Activated CD4-positive, CD25-positive, alpha-beta regulatory T cell treated with anti-CD3 and anti-CD28 coated beads, Interleukin-2, amount 50 U/mL, for 72 hours (primary cell): ENCODE measurements around the gene ERVMER34-1.

Source experiments
- DNase-seq: peaks from one replicate; pipeline ENCODE4 v3.0.0; 2021

The ERVMER34-1 gene, protein sequence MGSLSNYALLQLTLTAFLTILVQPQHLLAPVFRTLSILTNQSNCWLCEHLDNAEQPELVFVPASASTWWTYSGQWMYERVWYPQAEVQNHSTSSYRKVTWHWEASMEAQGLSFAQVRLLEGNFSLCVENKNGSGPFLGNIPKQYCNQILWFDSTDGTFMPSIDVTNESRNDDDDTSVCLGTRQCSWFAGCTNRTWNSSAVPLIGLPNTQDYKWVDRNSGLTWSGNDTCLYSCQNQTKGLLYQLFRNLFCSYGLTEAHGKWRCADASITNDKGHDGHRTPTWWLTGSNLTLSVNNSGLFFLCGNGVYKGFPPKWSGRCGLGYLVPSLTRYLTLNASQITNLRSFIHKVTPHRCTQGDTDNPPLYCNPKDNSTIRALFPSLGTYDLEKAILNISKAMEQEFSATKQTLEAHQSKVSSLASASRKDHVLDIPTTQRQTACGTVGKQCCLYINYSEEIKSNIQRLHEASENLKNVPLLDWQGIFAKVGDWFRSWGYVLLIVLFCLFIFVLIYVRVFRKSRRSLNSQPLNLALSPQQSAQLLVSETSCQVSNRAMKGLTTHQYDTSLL

DNA sequence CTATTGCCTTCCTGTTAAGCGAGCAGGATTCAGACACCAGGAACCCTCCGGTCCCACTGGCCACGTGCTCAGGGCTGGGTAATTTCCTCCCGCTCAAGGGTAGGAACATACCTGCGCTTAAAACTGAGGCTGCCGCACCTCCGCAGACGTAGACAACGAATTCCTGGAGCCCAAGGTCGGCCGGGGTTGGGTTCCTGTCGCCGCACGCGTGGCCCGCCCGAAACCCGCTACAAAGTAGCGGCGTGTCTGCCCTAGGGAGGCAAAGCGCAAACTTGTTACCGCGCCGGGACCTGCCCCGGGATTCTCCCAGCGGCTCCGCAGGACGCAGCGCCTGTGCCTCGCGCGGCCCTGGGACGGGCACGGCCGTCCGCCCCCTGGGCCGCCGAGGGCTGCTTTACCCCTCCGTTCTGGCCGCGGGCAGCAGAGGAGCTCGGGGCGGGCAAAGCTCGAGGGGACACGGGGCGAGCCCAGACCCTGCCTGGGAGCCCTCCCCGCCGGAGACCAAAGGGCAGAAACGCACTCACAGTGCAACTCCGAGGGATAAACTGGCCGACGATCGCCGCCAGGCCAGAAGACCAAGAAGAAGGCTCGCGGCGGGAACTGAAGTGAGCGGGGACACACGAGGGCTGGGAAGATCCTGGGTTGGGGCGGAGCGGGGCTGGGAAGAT is at the start of gene ERVMER34-1:
Gene ERVMER34-1 (minus strand): TSS at position 607 of the 668 bp plus-strand sequence. CDS start 5,905 bp downstream, outside the sequence.
- DNase-seq: no peak

DNA sequence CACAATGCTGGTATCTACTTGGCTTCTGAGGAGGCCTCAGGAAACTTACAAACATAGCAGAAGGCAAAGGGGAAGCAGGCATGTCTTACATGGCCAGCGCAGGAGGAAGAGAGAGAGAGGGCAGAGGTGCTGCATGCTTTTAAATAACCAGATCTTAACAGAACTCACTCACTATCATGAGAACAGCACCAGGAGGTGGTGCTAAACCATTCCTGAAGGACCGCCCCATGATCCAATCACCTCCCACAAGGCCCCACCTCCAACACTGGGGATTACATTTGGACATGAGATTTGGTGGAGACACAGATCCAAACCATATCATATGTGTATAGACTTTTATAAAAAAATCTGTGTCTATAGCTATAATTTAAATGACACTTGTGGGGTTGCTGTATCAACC is 48.6 kb upstream of the ERVMER34-1 start:
- DNase-seq: no peak

DNA sequence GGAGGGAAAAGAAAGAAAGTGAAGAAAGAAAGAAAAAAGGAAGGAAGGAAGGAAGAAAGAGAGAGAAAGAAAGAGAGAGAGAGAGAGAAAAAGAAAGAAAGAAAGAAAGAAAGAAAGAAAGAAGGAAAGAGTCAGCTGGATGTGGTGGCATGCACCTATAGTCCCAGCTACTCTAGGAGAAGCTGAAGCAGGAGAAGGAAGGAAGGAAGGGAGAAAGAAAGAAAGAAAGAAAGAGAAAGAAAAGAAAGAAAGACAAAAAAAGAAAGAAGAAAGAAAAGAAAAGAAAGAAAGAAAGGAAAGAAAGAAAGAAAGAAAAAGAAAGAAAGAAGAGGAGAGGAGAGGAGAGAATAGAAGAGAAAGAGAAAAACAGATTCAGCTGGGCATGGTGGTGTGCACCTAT is 44.3 kb upstream of the ERVMER34-1 start:
- DNase-seq: no peak

DNA sequence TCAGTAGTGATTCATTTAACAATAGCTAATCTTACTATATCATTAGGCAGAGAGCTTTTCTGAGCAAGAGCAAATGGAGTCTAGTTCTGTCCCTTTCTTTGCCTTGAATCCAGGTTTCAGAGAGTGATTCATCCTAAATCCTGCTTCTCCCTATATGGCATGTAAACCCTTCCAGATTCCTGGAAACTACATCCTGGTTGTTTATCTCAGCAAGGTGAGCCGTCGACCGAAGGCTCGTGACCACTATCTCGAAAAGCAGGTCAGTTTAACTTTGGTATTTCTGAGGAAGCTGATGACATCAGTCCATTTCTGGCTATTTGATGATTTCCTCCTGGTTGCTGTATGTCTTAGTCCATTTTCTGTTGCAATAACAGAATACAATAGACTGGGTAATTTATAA is 40.7 kb upstream of the ERVMER34-1 start:
- no peak for DNase-seq

DNA sequence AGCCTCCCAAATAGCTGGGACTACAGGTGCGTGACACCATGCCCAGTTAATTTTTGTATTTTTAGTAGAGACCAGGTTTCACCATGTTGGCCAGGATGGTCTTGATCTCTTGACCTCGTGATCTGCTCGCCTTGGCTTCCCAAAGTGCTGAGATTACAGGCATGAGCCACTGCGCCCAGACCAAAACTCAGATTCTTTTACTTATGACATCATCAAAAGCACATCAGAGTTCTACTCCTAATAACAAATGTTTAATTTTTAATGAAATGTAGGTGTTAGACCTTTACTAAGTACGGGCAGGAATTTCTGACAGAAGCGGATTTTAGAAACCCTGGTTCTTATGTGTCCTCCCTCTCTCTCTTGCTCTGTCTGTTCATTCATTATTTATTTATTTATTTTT is 38.5 kb upstream of the ERVMER34-1 start:
- no peak for DNase-seq

DNA sequence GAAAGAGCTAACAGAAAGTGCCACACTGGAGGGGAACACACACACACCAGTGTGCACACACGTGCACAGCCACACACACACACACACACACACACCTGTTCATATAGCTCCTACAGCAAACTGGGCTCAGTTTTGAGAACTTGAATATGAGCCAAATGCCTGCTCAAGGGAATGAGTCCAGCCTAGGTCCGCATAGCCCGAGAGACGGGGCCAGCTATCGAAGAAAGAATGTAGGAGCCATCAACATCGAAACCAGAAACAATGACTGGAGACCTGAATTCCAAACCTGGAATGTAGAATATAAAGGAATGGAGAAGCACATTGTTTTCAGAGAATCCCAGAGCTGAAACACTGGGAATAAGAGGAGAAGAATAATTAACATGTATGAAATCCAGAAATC is 37.6 kb upstream of the ERVMER34-1 start:
- no peak for DNase-seq

DNA sequence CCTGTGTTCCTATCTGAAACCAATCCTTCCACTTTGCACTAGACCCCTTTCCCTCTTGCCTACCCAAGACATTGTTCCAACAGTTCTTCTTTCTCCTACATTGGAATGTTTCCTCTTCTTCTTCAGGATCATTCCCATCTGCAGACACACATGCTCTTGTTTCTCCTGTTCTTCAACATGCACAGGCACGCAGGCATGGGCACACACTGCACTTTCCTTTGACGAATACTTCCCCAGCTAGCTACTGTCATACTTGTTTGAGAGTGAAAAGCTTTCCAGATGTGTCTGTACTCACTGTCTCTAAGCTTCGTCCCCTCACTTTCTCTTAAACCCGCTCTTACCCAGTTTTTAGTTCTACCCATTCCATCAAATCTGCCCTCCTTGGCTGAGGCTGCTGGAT is 31.8 kb upstream of the ERVMER34-1 start:
- no peak for DNase-seq

DNA sequence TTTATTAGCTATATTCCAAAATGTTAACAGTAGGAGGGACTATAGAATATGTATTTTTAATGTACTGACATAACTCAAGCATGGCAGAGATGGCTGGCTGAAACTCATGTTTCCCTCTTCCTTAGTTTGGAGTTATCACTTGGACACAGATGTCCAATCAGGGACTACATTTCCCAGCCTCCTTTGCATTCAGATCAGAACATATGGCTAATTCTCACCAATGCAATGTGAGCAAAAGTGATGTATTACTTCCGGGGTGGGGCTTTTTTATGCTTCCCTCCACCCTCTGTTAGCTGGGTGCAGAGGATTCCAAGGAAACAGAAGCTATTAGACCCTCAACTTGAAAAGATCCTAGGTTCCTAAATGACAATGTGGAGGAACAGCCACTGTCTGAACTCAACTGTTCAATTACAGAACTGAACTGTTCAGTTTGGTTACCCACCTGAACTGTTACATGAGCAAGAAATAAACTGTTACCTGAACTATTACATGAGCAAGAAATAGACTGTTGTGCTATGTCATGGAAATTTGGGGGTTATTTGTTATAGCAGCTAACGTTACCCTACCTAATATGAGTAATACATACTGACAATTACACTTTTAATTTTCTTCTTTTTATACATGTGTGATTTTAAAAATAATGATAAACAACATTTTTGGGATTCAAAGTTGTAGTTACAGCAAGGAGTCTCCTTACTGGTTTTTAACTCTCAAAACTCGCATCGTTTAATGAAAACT is 29.6 kb upstream of the ERVMER34-1 start:
- DNase-seq: no peak

DNA sequence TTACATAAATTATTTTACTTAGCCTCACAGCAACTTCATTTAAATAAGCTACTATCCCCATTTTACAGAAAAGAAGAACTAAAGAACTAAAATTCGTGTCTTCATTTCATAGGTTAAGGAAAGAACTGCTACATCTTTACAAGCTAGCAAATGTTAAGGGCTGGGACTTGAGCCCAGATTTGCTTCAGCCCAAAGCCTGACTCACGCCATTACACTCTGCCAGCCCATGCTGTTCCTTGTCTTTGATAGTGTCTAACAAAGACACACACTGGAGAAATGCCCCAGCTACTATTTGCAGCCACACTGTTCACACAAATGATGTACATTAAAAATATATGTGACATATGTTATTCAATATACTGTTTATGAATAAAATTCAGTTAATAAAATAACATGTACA is 29.0 kb upstream of the ERVMER34-1 start:
- no peak for DNase-seq

DNA sequence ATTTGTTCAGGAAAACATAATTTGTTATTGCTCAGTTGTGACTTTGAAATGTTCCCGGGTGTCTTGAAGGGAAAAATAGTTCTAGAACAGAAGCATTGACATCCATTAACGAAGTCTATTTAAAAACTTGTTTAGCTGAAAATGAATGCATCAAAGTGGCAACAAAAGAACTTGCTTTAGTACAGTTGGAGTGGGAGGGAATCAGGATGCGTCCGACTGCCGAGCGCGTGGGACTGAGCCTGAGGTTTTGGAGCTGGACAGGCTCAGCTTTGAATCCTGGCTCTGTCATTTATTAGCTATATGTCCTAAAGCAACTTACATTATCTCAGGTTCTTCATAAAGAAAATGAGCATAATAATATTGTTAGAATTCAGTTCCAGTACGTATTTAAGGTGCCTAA is 9.0 kb upstream of the ERVMER34-1 start:
- no peak for DNase-seq

DNA sequence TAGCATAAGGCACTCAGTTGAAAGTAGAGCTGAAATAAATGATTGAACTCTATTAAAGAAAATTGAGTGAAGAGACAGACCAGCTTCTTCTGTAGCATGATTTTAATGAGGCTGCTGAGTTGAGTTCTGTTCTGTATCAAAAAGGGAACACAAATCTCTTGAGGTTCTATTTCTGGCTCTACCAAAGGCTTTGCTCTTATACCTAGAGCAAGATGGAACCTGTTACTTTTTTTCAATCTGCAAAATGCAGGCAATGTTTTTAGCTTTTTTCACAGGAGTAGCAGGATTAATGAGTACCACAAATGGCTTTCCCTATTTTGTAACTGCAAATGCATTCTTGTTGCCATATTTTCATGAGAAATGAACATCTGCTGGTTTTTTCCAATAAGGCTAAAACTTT is 4.2 kb upstream of the ERVMER34-1 start:
- no peak for DNase-seq

DNA sequence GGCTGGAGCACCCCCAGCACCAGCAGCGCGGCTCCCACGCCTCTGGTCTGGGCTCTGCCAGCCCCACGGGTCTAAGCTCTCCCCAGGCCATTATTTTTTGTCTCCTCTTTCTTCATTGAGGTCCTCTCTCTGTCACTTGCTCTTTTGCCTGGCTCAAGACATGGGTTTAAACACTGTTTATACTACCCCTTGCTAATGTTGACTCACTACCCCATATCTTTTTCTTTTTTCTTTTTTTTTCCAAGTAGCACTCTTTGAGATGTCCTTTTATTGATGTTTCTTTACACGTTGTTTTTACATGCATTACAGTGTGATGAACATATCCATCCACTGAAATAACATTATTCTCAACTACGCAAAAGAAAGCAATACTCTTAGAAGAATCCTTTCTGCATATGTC is 1.7 kb upstream of the ERVMER34-1 start:
- DNase-seq: no peak

DNA sequence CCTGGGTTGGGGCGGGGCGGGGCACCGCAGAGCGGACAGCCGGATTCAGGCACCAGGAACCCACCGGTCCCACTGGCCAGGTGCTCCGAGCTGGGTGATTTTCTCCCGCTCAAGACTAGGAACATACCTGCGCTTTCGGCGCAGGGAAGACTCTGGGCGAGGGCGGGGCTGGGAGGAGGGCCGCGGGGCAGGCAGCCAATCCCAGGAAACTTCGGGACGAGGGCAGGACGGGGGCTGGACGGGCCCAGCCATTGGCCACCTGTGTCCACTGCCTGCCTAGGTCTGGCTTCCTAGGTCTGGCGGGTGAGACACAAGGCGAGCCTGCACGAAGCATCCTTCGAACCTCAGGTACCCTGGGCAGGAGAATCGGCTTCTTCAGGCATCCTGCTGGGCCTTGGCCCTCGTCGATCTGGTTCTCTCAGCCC is 274 bp upstream of the ERVMER34-1 start:
- DNase-seq: no peak

DNA sequence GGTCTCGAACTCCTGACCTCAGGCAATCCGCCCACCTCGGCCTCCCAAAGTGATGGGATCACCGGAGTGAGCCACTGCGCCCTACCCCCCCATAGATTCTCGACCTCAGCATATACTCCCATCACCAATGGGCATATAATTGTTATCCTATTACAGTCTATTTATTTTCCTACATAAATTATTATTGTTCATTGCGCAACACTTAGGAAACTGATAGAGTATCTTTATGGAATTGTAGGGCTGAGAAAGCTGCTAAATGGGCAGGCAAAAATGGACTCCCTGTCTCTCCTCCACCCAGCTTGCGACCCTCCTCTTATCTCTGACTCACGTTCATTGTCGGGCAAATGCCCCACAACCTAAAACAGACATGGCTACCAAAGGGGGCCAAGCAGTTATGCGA is 1.0 kb downstream of the ERVMER34-1 start:
- no peak for DNase-seq

DNA sequence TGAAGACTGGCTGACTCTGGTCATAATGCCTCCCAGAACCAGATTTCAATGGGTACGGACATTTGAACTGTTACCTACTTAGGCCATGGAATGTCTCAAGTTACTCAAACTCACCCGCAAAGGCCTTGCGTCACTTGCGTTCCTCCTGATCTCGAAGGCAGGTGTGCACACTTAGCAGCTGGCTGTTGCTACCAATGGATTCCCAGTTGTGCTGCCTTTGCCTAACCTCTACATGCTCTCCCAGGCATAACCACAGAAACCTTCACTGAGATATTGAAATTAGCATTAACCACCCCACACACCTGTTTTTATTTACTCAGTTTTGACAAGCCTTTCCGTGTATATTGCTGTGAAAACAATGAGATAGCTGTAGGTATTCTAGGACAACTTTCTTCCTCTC is 2.8 kb downstream of the ERVMER34-1 start:
- no peak for DNase-seq

DNA sequence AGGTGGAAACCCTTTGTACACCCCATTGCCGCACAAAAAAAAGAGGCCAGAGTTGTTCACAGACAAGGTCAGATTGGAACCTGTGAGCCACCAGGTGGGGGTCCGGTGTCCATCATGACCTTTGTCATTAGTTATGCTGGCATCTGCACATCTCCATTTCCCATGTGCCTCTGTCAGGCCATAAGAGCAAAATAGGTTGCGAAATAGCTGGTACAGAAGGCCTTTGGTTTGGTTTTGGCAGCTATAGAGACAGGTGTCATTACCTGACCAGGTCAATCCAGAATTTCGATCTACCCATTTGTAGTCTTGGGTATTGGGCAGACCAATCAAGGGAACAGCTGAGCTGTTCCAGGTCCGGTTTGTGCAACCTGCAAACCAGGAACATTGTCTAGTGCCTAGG is 6.6 kb downstream of the ERVMER34-1 start:
- DNase-seq: no peak

DNA sequence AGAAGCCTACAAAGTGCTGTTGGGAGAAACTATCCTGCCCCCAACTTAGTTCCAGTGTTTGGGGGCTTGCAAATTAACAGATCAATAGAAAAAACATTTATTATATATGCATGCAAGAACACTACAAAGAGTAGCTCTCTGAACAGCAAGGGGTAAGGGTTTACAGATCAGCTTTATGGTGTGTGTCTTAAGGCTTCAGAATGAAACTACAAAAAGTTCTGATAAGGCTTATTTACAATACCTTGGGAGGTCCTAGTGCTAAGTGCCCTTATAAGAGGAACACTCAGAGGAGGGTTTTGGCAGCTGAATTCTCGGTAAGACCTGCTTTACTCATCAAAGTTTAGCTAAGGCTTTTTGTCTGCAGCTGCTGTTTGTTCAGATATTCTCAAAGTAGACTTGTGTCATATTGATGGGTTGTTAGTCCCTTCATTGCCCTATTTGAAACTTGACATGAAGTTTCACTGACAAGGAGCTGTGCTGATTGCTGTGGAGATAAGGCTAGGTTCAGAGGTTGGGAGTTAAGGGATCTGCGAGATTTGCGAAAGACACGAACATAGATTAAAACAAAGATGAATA is 7.7 kb downstream of the ERVMER34-1 start:
- no peak for DNase-seq

DNA sequence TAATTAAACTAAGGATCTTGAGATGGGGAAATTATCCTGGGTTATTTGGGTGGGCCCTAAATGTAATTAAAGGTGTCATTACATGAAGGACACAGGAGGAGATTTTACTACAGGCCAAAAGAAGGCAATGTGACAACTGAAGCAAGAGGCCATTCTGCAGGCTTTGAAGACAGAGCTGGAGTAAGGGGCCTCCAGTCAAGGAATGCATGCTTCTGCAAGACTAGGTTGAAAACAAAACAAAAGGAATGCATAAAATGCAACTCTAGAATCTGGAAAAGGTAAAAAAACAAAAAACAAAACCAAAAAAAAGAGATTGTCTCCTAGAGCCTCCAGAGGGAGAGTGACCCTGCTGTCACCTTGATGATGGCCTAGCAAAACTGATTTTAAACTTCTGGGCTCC is 21.6 kb downstream of the ERVMER34-1 start:
- DNase-seq: no peak

DNA sequence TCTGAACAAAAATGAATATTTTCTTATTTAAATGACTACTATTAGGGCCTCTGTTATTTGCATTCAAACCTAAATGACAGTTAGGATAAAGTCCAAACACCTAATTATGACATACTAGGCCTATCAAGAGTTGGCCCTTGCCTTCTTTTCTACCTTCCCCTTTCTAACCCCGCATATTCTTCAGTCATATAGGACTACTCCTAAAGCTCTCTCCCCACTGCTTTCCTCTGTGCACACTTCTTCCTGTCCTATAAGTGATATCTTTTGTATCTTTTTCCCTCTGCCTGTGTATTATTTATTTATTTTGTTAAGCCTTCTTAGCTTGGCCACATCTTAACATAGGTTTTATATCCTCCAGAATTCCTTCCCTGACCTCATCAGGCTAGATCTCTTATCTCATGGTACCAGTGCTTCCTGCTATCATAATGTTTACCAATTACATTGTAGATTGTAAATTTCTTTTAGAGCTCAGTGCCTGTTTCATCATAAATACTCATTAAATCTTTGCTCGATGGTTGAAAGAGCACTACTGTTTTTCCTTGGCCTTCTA is 22.5 kb downstream of the ERVMER34-1 start:
- DNase-seq: no peak

DNA sequence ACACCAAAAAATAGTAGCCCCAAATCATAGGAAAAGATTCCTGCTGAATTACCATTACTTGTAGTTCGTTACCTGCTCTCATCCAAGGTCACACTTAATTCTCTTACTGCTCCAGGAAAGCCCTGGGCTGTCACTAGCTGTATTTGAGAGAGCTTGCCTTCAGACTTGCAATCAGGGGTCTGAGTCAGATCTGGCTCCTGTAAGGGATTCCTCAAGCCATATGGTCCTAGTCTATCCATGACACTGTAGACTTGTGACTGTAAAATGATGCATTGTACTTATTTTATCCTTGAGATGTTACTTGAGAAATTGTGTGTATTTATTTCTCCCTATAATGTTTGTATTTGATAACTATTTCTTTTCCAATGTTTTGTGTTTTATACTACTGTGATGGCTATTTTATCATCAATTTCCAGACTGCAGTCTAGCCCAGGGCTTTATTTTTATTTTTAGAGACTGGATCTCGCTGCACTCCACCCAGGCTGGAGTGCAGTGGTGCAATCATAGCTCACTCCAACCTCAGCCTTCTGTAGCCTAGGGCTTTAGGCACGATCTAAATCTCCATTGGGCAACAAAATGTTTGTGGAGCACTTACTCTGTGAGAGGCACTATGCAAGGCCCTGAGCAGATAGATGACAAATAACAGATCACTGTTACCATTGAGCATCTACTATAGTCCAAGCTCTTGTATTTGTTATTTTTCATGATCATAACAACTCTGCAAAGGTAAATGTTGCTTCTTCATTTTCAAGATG is 24.2 kb downstream of the ERVMER34-1 start:
- DNase-seq: no peak

DNA sequence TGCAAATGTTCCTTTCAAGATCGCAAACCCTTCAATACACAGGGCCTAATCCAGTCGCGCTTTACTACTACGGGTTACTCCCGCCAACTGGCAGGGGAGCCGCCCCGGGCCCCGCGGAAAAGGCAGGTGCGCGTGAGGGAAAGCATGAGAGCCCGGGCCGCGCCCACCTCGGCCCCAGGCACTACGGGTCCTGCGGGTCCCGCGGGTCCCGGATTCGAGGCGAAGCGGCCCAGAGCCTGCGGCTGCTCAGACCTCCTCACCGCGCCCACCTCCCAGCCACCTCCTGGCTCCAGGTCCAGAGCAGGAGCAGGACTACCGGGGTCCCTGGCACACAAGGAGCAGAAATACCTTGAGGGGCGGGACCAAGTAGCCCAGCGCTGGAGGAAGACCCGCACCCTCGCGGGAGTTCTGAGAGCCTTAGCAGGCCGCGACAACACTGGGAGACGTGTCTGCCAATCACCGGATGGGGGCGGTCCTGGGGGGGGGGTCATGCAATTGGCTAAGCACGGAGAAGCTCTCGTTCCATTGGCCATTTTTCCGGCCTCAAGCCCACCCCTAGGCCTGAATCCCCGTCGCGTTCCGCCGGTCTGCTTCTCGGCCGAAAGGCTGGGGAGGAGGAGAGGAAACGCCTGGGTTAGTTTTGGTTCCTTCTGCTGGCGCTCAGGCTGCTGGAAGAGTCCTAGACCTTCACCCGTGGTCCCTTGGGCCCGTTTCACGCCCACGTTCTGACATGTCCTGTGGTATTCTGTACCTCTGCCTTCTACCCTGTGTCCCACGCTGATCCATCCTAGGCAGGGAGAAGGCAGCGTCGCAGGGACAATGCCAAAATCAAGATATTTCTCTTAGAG is 29.0 kb downstream of the ERVMER34-1 start:
- peak; percentile 83 for DNase-seq
